ENCODE measurements around the gene ZNF24. TPM values are rescaled to one million over a fixed set of nuclear protein-coding genes. Genes with fewer than 3 reads are reported as not detected.

The ZNF24 gene
- total RNA-seq, 1 donor from 2014 or later: 24.0 TPM

GRCh38 chr18:35306588-35307250, 37.5 kb downstream of the ZNF24 start:
- TF ChIP-seq, protein P1, sequence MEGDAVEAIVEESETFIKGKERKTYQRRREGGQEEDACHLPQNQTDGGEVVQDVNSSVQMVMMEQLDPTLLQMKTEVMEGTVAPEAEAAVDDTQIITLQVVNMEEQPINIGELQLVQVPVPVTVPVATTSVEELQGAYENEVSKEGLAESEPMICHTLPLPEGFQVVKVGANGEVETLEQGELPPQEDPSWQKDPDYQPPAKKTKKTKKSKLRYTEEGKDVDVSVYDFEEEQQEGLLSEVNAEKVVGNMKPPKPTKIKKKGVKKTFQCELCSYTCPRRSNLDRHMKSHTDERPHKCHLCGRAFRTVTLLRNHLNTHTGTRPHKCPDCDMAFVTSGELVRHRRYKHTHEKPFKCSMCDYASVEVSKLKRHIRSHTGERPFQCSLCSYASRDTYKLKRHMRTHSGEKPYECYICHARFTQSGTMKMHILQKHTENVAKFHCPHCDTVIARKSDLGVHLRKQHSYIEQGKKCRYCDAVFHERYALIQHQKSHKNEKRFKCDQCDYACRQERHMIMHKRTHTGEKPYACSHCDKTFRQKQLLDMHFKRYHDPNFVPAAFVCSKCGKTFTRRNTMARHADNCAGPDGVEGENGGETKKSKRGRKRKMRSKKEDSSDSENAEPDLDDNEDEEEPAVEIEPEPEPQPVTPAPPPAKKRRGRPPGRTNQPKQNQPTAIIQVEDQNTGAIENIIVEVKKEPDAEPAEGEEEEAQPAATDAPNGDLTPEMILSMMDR (conservative IDR thresholded peaks at IDR 0.05; ENCODE audit: low read depth, low read length): no peak
- no peak overlapping the region for H3K4me3 ChIP-seq (ENCODE audit: low read depth, low read length)
- no peak for DNase-seq (ENCODE audit: low read depth)

GRCh38 chr18:35303610-35304009, 40.6 kb downstream of the ZNF24 start:
- TF ChIP-seq, protein P1 (conservative IDR thresholded peaks at IDR 0.05; ENCODE audit: low read depth, low read length): no peak

DNA sequence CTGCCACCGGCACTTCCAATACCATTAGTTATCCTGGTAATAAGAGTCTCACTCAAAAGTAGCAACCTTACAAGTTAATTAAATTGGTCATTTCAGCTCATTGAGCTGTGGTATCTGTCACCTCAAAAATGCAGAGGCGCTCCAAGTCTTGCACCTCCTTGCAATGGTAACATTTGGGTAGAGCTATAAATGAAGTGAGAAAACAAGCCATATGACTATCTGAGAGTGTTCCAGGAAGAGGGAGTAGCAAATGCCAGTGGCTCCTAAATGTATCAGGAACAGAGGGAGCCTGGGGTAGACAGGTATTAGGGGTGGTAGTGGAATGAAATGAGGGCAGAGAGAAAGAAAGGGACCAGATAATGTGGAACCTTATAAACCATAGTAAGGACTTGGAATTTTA, 48.2 kb downstream of the ZNF24 start:
- H3K4me3 ChIP-seq (ENCODE audit: low read depth, low read length): no peak overlapping the region
- TF ChIP-seq, protein P1 (conservative IDR thresholded peaks at IDR 0.05; ENCODE audit: low read depth, low read length): no peak
- no peak for DNase-seq (ENCODE audit: low read depth)

More at GRCh38 chr18:35303610-35304009, 40.6 kb downstream of the ZNF24 start:
- DNase-seq (ENCODE audit: low read depth): no peak
- H3K4me3 ChIP-seq (ENCODE audit: low read depth, low read length): no peak overlapping the region

GRCh38 chr18:35291166-35291565, 53.1 kb downstream of the ZNF24 start:
- H3K4me3 ChIP-seq (ENCODE audit: low read depth, low read length): peak overlapping the region; percentile 99
- no peak for DNase-seq (ENCODE audit: low read depth)
- TF ChIP-seq, protein P1 (conservative IDR thresholded peaks at IDR 0.05; ENCODE audit: low read depth, low read length): no peak

GRCh38 chr18:35290094-35290735, 54.0 kb downstream of the ZNF24 start, which contains the start of gene ZSCAN30:
TSS of gene ZSCAN30 (minus strand) at chr18:35290229. CDS start at chr18:35264352, 25,877 bp downstream.
- TF ChIP-seq, protein P1 (conservative IDR thresholded peaks at IDR 0.05; ENCODE audit: low read depth, low read length): no peak
- peak; percentile 60 for DNase-seq (ENCODE audit: low read depth)
- H3K4me3 ChIP-seq (ENCODE audit: low read depth, low read length): peak within 1 kb of the TSS; percentile 99

GRCh38 chr18:35289727-35290093, 54.5 kb downstream of the ZNF24 start:
- no peak for DNase-seq (ENCODE audit: low read depth)
- TF ChIP-seq, protein P1 (conservative IDR thresholded peaks at IDR 0.05; ENCODE audit: low read depth, low read length): no peak
- H3K4me3 ChIP-seq (ENCODE audit: low read depth, low read length): peak overlapping the region; percentile 99

Data from epithelial cell of proximal tubule (primary cell).